ENCODE results near the gene SERINC4.

DNA sequence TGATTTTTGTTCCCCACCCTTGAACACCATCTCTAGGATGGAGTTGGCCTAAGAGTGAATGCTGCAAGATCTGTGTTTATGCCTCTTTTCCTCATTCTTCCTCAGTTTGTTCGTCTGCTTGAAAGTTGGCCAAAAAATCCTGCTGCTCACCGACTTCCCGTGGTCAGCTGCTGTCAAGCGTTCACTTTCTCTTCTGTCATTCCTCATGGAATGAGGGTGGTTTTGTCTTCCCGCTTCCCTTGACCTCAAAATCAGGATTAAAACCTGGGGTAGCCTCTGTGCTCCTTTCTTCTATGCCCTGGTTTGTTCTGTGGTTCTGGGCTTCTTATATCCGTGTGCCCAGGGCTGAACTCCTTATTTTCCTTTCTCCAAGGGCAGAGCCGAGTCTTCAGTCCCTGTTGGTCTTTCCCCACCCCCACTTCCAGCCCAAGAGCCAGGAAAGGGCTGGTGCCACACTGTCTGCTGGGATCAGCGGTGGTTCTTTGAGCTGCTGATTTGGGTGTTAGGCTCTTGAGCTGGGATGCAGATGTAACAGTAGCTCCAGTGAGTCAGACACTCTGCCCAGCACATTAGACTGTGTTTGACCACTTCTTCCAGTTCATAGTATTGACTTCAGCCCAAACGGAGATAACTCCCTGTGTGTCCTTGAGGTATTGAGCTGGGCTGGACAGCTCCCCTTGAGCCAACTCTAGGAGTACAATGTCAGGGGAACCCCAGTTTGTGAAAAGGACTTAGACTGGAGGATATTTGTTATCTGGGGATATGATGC, 5.6 kb downstream of the SERINC4 start:
- TF ChIP-seq CTCF (conservative IDR thresholded peaks at IDR 0.05 in 1 of 2, IDR thresholded peaks at IDR 0.05 in 1 of 2; ENCODE audit: extremely low read depth in 1 of 2, insufficient read depth in 1 of 2, low read depth in 1 of 2, low read length in 2 of 2) (no peak), EZH2 (IDR thresholded peaks at IDR 0.05; ENCODE audit: borderline replicate concordance, low read length) (no peak)

Data from mammary epithelial cell (primary cell).